ENCODE data around the gene RXRA.
A peak's percentile ranks its signal among the peaks of the same experiment; 100 is the strongest.

RXRA gene

DNA sequence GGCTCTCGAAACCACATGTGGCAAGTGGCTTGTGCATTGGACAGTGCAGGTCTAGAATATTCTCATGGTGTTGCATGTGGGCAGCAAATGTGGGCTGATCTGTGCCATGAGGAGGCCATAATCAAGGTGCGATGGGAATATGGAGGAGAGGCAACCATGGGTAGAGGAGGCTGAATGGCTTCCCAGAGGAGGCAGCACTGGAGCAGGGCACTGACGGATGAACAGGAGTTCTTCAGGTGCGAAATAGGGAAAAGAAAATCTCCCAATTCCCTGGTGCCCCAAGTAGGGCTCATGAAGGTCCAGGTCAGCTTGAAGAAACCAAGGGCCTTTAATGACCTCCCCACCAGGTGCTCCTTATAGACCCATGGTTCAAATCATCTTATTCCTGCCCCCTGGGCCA is 126.5 kb downstream of the RXRA start:
- DNase-seq (ENCODE audit: low read depth in 2 of 2) = no peak

GRCh38 chr9:134453776-134454475 is 127.7 kb downstream of the RXRA start:
- no peak for DNase-seq (ENCODE audit: low read depth in 2 of 2)

- no peak for DNase-seq (ENCODE audit: low read depth in 2 of 2)
Measured at GRCh38 chr9:134454476-134454857, 128.2 kb downstream of the RXRA start.

DNA sequence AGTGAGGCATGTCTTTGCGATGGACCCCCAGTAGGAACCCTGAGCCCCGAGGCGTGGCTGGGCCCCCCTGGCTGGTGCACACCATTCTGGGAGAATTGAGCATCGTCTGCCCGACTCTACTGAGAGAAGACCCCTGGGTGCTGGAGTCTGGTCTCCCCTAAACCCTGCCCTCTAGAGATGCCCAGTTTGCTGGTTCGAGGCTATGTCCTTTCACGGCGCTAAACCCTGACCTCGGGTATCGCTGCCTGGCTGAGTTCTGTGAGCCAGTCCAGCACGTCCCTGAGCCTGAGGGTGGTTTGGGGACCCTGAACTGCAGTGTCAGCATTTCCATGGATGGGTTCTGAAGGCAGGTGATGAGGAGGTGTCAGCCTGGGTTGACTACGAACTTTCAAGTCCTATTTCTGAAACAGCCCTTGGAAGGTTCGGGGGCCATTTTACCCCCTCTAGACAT is 128.8 kb downstream of the RXRA start:
- no peak for DNase-seq (ENCODE audit: low read depth in 2 of 2)

- no peak for DNase-seq (ENCODE audit: low read depth in 2 of 2)
Measured at GRCh38 chr9:134455537-134455933, 129.3 kb downstream of the RXRA start.

- peak; percentile 99 for DNase-seq (ENCODE audit: low read depth in 2 of 2)
Measured at GRCh38 chr9:134455934-134456755, 129.9 kb downstream of the RXRA start.

GRCh38 chr9:134456756-134457305 is 130.6 kb downstream of the RXRA start:
- no peak for DNase-seq (ENCODE audit: low read depth in 2 of 2)

DNA sequence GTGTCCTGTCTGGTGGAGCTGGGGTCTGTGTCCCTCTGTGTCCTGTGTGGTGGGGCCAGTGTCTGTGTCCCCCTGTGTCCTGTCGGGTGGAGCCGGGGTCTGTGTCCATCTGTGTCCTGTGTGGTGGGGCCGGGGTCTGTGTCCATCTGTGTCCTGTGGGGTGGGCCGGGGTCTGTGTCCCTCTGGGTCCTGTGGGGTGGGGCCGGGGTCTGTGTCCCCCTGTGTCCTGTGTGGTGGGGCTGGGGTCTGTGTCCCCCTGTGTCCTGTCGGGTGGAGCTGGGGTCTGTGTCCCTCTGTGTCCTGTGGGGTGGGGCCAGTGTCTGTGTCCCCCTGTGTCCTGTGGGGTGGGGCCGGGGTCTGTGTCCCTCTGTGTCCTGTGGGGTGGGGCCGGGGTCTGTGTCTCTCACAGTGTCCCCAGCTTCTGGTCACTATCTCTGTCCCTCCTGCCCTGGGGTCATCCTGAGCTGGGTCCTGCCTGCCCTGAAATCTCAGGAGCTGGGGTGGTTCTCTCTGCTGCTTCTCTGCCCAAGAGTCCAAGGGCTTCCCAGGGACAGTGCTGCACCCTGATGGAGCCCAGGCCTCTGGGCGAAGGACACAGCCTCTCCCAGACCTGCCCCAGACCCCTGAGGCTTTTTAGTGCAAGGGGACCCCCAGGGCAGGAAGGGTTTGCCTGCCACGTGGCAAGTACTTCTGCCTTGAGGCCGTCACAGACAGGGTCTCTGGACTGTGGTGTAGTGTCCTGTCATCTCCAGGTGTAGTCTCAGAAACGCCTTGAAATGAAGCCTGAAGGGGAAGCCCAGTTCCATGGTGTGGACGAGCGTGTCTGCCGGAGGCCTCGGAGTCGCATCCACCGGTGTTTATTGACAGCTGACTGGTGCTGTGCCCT is 131.3 kb downstream of the RXRA start:
- no peak for DNase-seq (ENCODE audit: low read depth in 2 of 2)

- peak in 1 of 2 experiments; percentile 35 for DNase-seq (ENCODE audit: low read depth in 2 of 2)
Measured at GRCh38 chr9:134458207-134459108, 132.2 kb downstream of the RXRA start.

GRCh38 chr9:134459164-134459563 is 132.9 kb downstream of the RXRA start:
- DNase-seq (ENCODE audit: low read depth in 2 of 2) = no peak

DNA sequence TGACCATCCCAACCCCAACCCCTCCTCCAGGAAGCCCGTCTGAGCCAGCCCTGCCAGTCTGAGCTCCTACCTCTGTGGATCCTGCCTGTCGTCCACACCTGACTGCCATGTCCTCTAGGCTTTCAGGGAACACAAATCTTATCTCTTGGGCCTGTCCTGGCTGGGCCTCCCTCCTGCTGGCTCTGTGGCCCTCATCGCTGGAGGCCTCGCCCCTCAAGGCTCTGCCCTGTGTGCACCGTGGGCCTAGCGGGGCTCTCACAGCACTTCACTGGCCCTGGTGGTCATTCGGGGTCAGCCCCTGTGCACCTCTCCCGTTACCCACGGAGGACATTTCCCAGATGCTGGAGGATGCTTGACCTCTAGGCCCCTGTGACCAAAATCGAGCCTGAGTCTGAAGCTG is 133.3 kb downstream of the RXRA start:
- no peak for DNase-seq (ENCODE audit: low read depth in 2 of 2)

- no peak for DNase-seq (ENCODE audit: low read depth in 2 of 2)
Measured at GRCh38 chr9:134460206-134460605, 134.0 kb downstream of the RXRA start.

GRCh38 chr9:134460896-134461295 is 134.6 kb downstream of the RXRA start:
- DNase-seq (ENCODE audit: low read depth in 2 of 2) = no peak

DNA sequence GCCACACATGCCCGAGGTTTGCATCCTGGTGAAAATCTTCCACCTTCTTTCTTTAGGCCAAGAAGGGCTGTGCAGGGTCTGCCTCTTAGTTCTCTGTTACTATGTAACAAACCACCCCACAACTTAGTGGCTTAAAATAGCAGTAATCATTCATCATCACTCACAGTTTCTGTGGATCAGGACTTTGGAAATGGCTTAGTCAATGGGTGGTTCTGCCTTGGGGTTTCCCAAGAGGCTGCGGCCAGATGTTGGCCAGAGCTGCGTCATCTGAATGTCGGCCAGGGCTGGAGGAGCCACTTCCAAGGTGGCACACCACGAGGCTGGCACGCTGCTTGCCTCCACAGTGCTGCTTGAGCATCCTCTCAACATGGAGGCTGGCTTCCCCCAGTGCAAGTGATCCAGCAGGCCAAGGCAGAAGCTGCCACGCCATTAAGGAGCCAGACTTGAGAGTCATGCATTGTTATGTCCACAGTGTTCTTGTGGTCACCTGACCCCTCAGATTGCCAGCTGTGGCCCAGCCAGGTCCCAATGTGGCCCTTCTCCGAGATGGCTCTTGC is 135.2 kb downstream of the RXRA start:
- DNase-seq (ENCODE audit: low read depth in 2 of 2) = no peak

- no peak for DNase-seq (ENCODE audit: low read depth in 2 of 2)
Measured at GRCh38 chr9:134462318-134462717, 136.1 kb downstream of the RXRA start.

GRCh38 chr9:134463280-134463679 is 137.0 kb downstream of the RXRA start:
- no peak for DNase-seq (ENCODE audit: low read depth in 2 of 2)

GRCh38 chr9:134466869-134467616 is 140.8 kb downstream of the RXRA start:
- DNase-seq (ENCODE audit: low read depth in 2 of 2) = no peak

DNA sequence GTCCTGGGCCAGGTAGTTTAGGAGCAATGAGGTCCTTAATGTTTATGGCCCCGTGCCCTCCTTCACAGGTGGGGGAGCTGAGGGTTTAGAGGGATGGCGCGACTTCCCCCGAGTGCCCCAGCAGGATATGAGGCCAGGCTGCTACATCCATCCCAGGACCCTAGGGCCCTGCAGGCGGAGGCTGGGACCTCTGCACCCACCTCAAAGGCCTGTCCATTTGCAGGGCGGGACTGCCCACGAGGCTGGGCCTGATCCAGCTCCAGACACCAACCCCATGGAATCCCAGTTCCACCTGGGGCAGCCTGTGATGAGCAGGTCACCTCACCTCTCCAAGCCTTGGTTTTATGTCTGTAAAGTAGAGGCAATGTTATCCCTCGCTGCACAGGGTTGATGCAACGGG is 142.1 kb downstream of the RXRA start:
- DNase-seq (ENCODE audit: low read depth in 2 of 2) = no peak

DNA sequence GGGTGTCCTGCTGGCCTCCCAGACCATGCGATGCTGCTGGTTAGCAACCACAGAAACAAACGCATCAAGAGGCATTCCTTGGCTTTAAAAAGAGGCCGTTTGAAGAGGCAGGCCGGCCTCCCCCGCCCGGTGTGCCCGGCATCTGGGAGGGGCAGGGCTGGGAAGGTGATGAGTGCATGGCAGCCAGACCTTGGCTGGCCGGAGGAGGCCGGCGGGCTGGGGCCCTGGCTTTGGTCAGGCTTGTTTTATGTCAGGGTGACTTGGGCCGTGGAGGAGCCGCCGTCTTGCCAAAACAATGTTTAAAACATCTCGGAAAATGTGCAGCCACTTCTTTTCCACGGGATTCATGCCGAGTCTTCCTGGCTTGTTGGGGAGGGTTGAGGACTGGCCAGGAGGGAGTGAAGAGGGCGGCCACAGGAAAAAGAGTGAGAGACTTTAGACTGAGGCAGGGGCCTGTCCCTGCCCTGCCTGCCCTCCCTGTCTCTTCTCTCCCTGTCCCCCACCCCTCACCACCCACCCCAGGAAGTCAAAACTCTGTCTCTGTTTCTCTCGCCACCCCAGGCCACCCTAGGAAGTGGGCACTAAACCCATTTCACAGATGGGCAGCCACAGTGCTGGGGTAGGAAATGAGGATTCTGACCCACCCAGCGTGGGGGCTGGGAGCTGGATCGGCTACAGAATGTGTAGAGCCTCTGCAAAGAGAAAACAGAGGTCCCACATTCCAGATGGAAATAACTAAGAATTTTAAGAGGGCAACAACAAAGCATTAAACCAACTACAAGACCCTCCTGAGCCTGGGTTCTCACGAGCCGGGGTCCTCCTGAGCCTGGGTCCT is 143.0 kb downstream of the RXRA start:
- no peak for DNase-seq (ENCODE audit: low read depth in 2 of 2)

All from fibroblast of skin of left biceps (primary cell).